HG03103 (cell line): Measurements from ENCODE around the gene ABLIM3.

Source experiments
- ATAC-seq: cut with Tn5 transposase; IDR thresholded peaks from one replicate; pipeline ENCODE4 v1.9.1; 2021; ENCODE audit warnings: low read depth; ENCODE audit not compliant: unreplicated experiment

The ABLIM3 gene

GRCh38 chr5:149141224-149141956 is at the start of gene ABLIM3:
Gene ABLIM3, plus strand, starts transcription at chr5:149141493. Its CDS starts 603 bp downstream, at chr5:149142096.
- ATAC-seq, result peak; percentile 95

GRCh38 chr5:149093625-149094024 is 47.7 kb upstream of the ABLIM3 start:
- ATAC-seq, result no peak

- ATAC-seq, result no peak
Observed at GRCh38 chr5:149094996-149095395, 46.3 kb upstream of the ABLIM3 start.

DNA sequence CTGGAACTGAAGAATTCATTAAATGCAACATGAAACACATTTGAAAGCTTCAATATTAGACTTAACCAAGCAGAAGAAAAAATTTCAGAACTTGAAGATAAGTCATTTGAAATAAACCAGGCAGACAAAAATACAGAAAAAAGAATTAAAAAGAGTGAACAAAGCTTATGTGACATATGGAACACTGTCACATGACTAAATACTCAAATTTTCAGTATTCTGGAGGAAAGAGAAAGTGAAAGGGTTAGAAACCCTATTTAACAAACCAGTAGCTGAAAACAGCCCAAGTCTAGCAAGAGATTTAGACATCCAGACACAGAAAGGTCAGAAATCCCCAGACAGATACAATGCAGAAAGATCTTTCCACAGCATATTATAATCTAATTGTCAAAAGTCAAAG is 41.4 kb upstream of the ABLIM3 start:
- ATAC-seq, result no peak

GRCh38 chr5:149100331-149100730 is 41.0 kb upstream of the ABLIM3 start:
- no peak for ATAC-seq

DNA sequence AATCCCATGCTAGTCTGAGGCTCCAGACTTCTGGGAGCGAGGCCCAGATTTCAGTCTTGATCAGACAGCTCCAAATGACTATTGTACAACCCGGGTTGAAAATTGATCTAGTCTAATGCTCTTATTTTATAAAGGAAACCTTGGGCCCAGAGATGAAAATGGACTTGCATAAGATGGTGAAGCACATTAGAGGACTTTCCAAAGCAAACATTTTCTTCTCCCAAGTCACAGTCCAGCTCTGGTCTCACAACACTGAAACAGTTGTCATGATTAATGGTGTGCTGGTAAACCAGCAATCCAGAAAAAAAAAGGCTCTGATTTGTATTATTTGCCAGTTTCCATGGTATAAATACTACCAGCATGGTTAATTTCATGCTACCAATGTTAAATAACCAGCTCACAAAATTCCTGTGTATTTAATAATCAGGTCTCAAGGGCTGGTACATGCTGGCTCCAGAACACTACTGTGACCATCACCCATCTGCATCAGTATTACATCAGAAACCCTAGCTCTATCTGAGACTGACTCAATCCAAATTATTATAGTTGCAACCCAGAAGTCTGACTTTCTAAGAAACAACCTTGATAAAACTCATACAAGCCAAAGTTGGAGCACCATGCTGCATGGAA is 32.5 kb upstream of the ABLIM3 start:
- ATAC-seq, result no peak

- ATAC-seq, result no peak
Observed at GRCh38 chr5:149110406-149110805, 30.9 kb upstream of the ABLIM3 start.

- no peak for ATAC-seq
Observed at GRCh38 chr5:149113669-149114068, 27.6 kb upstream of the ABLIM3 start.

DNA sequence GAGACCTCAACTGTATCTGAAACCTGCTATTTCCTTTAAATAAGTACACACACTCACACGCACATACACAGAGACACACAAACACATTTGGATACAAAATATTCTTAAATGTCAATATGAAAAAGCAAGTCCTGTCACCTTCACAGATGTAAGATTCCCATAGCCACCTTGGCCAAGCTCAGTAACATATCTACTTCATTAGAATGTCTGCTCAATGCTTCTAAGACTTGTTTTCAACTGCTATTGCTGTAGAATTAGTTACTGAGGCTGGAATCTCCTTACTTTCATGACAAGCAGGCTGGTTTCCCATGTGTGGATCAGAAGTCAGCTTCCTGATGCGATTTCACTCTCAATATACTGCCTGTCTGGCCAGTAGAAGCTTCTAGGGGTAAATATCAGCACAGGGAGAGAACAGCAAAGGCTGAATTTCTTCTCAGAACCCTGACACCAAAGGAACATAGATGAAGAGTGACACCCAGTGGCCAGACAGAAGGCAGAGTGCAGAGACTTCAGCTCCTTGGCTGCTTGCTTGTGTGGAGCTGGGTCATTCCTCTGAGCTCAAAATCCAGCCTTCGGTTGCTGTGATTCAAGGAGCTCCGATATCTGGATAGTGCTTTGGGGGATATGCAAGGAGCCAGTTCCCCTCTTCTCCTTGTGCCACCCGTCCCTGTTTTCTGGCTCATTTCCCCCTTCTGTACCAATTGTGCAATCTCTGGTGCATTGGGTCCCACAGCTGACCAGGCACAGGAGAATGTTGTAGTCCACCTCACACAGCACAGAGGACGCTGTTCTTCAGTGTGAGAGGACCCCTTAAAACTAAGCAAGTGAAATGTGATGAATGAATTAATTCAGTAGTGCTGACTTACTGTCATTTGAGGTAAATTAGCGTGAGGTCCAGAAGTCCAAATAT is 26.6 kb upstream of the ABLIM3 start:
- ATAC-seq, result peak; percentile 78

DNA sequence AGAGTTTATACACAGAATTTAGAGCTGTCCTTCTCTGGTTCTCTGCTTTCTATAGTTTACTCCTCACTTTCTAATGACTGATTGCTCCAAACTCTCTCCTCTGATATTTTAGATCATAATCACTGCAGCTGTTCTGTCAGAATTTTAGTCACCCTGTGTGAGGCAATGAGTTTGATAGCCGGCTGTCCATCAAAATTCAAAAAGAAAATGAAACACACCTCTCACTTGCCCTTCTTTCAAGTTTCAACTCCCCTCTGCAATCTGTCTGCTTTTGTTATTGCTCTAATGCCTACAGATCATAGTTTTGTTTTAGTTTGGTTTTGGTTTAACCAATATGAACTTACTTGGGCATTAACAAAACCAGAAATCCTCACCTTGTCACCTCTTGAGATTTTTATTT is 23.3 kb upstream of the ABLIM3 start:
- peak; percentile 58 for ATAC-seq

DNA sequence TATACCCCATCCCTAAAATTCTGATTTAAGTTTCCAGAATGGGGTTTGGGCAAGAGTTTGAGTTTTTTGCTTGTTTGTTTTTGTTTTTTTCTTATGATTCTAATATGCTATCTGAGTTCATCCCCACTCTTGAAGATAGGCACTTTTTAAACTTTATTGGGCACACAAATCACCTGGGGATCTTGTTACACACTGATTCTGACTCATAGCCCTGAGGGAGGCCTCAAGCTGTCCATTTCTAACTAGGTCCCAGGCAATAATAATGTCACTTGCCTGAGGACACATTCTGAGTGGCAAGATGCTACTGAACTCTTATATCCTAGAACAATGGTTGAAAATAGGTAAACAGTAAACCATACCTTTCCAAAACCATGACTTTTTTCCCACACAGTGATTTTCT is 22.8 kb upstream of the ABLIM3 start:
- no peak for ATAC-seq

GRCh38 chr5:149121145-149121544 is 20.1 kb upstream of the ABLIM3 start:
- no peak for ATAC-seq

DNA sequence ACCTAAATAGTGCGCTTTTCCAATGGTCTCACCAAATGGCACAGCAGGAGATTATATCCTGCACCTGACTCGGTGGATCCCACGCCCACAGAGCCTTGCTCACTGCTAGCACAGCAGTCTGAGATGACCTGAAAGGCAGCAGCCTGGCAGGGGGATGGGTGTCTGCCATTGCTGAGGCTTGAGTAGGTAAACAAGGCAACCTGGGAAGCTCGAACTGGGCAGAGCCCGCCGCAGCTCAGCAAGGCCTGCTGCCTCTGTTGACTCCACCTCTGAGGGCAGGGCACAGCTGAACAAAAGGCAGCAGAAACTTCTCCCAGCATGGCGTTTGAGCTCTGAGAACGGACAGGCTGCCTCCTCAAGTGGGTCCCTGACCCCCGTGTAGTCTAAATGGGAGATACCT is 18.1 kb upstream of the ABLIM3 start:
- ATAC-seq, result no peak

- ATAC-seq, result no peak
Observed at GRCh38 chr5:149125386-149125891, 15.9 kb upstream of the ABLIM3 start.

- no peak for ATAC-seq
Observed at GRCh38 chr5:149126906-149127305, 14.4 kb upstream of the ABLIM3 start.

DNA sequence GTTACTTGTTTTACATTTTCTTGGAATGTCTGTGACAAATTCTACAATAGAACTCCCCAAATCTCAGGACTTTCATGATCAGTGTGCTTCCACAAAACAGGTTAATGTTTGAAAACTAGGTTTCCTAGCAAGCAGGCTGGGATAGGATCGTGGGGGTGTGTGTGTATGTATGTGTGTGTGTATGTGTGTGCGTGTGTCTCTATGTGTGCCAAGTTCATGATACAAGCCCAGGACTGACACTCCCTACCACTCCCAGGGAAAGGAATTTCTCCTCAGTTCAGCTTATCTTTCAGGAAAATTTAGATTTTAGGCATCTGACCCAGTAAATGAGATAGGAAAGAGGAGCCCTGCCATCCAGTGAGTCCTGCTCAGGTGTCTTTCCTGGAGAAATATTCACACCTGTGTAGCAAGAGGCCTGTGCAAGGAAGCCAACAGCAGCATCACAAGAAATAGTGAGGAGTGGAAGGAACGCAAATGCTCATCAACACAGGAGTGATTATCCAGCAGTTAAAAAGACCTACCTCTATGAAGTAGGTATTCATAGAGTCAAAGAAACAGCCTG is 13.8 kb upstream of the ABLIM3 start:
- ATAC-seq, result peak; percentile 14

- ATAC-seq, result peak; percentile 71
Observed at GRCh38 chr5:149128023-149128875, 13.0 kb upstream of the ABLIM3 start.

- no peak for ATAC-seq
Observed at GRCh38 chr5:149129181-149129580, 12.1 kb upstream of the ABLIM3 start.

DNA sequence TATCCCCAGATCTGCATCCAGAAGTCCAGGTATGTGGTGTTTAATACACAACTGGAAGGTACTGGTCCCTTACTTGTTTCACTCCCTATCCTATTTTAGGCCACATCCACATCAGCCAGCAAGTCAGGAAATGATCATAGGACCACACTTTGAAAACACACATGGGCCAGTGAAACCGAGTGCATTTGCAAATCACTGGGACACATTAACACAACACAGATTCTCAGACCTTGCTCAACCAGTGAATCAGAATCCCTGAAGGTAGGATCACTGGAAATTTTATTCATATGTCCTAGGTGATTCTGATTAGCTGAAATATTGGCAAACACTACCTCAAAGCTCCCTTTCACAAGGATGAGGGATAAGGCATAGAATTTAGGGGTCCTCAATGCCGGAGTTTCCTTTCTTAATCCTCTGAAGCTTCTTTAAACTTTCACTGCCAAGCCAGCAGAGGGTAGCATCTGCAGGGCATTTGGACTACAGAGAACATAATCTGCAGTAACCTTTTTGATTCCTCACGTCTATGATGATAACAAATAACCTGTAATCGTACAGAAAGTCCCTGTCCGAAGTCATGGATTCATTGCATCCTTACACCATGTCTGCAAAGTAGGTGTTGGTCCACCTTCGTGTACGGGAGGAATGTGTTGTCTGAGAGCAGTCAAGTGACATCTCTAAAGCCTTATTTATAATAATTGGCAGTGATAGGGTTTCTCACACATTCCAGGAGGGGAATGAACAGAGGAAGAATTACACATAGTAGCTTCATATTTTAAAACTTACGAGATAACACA is 11.0 kb upstream of the ABLIM3 start:
- no peak for ATAC-seq
